SU-DHL-6 (cell line): ENCODE results near the gene MAP2K3.

Experiments
- CTCF ChIP-seq: fragments of 200-600 bp; sonication (generic); IDR thresholded peaks from one replicate; pipeline ENCODE4 v1.5.1; 2017; ENCODE audit warnings: antibody characterized with exemption, mild to moderate bottlenecking, low read length, moderate library complexity; ENCODE audit not compliant: insufficient read depth, poor library complexity, severe bottlenecking
- EZH2phosphoT487 ChIP-seq: fragments of 200-600 bp; sonication (generic), shearing (Covaris generic); conservative IDR thresholded peaks from 2 replicates; pipeline ENCODE4 v1.6.1; 2018; ENCODE audit warnings: mild to moderate bottlenecking, antibody characterized with exemption, low read length, moderate library complexity, mixed read lengths

GRCh38 chr17:21355586-21355985 is 71.1 kb downstream of the MAP2K3 start:
- TF ChIP-seq EZH2phosphoT487: no peak
- no peak for TF ChIP-seq CTCF
